Activated T-cell treated with anti-CD3 and anti-CD28 coated beads for 48 hours (primary cell): ENCODE measurements around the gene OR7D4.
"Not testable (repeated sequence)": the region's sequence is repeated elsewhere in the genome, so short reads cannot be mapped to it uniquely, and the experiment has no call there.

ENCODE experiments used
- DNase-seq: peaks from one replicate; pipeline ENCODE4 v3.0.0-alpha.2; 2020; ENCODE audit warnings: low read depth

OR7D4 gene

DNA sequence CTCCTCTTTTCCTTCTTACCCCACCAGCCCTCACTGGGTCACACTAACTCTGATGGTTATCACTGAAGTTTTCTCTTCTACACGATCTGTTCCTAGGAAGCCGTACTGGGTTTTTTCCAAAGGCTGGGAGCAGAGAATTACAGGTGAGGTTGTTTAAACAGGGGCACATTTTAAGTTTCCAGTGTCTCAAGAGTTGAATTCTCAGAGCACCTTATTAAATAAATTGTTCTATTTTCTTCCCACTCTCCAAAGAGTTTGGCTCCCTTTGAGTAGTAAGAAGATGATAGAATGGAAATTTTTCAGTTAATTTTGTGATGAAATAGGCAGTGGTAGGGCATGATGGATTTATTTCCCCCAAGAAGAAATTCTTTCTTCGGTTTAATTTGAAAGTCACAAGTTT, at the start of gene OR7D4:
TSS of gene OR7D4 (minus strand) at position 101 of the 400 bp plus-strand sequence. CDS start 4,752 bp downstream, outside the sequence.
- no peak for DNase-seq

DNA sequence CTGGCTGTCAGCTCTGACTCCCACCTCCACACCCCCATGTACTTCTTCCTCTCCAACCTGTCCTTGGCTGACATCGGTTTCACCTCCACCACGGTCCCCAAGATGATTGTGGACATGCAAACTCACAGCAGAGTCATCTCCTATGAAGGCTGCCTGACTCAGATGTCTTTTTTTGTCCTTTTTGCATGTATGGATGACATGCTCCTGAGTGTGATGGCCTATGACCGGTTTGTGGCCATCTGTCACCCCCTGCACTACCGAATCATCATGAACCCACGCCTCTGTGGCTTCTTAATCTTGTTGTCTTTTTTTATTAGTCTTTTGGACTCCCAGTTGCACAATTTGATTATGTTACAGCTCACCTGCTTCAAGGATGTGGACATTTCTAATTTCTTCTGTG, 31.8 kb upstream of the OR7D4 start:
- DNase-seq: no peak

DNA sequence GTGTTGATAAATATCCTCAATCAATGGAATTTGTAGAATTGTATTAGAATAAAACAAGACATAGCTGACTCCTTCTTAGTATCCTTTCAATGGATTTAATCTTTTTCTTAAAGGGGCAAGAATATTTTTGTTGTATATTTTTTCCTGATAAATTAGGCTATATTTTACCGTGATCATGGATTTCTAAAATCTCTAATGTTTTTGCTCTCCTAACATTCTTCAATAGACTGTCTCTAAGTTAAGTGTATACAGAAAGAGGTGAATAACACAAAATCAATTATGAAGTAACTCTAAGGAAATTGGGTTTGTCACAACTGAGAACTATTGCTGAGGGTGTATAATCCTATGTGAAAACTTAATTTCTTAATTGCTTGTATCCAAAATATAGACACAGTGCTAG, 31.2 kb upstream of the OR7D4 start, which contains the start of gene OR7E24:
TSS of gene OR7E24 (plus strand) at position 301 of the 400 bp plus-strand sequence. CDS start 114 bp downstream, outside the sequence.
- DNase-seq: no peak

DNA sequence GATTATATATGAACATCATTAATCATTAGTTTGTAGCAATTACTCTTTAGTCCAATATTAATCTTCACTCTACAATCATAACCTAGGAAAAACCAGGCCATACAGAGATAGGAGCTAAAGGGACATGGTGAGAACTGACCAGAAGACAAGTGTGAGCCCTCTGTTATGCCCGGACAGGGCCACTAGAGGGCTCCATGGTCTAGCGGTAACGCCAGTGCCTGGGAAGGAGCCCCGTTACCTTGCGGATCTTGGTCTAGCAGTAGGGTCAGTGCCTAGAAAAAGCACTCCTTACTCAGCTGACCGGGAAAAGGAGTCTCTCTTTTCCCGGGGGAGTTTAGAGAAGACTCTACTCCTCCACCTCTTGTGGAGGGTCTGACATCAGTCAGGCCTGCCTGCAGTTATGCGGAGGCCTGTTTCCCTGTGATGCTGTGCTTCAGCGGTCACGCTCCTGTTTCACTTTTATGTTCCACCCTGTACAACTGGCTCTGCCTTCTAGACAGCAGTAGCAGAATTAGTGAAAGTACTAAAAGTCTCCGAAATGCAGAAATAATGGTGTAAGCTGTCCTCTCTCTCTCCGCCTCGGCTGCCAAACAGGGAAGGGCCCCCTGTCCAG, 13.8 kb downstream of the OR7D4 start:
- peak; percentile 50 for DNase-seq

DNA sequence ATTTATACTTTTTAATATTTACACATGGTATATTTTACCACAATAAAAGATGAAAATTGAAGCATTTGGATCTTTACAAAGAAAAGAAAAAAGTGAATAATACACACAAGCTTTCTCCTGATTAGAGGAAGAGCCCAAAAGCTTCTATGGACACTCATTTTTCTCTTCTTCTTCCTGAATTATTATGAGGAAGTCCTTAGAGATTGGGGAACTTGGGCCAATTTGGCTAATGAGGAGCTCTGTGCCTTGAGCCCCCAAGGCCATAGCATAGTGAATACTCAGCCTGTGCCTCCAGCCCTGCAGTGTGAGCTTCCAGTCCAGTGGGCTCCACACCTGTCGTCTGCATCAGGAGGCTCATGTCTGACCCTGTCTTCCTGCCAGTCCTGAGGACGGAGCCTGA, 21.3 kb downstream of the OR7D4 start:
- DNase-seq: not testable (repeated sequence)

DNA sequence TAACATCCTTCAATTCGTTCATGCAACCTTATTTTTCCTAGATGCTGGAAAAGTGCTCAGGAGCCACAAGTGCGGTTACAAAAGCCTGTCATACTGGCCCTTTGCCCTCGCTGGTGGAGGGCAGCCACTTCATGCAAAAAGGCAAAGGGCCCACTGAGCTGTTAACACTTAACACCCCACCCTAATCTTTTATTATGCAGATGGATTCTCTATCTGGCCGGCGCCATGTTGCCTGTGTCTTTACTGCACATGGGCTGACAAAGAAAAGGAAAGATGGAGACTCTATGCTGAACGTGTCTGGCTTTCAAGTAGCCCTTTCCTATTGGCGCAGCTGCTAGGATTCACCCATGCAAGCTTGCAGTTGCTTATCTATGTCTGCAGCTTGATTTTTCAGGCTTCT, 29.9 kb downstream of the OR7D4 start:
- no peak for DNase-seq

DNA sequence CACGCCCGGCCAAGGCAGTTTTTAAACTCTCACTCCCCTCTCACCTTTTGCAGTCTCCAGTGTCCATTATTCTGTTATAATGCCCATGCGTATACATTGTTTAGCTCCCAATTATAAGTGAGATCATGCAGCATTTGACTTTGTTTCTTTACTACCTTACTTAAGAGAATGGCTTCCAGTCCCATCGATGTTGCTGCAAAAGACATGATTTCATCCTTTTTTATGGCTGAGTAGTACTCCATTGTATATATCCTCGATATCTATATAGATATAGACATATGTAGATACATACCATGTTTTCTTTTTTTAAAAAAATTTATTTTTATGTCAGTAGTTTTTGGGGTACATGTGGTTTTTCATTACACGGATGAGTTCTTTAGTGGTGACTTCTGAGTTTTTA, 32.2 kb downstream of the OR7D4 start:
- DNase-seq: no peak

DNA sequence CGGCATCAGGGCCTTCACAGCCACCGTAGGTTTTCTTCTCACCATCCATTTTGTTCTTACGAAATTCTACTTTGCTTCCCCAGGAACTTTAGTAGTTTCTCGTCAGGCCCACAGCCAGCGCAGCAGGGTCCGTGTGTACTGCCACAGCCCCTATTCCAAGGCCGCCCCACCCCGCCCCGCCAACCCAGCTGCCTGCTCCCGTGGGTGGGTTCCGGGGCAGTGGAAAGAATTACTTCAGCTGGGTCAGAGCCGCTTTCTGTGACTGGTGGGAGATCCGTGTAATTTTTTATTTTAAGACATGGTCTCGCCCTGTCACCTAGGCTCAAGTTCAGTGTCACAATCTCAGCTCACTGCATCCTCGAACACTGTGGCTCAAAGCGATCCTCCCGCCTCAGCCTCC, 36.4 kb downstream of the OR7D4 start:
- DNase-seq: no peak

DNA sequence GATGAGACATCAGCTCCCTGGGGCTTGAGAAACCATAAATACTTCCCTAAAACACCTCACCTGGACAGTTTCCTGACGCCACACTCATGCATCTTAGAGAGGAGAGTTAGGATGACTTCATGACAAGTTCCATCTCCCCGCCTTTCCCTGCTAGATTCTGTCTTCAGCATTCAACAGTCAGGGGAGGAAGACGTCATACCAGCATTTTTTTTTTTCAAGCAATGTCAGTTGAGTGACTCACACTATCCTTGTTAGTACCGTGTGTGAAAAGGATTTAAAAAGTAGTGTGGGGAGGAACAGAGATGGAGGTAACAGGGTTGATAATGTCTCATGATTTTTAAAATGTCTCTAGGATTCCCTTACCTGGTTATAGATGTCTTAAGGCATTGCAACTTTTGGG, 40.5 kb downstream of the OR7D4 start, which contains the start of gene OR7D2:
TSS of gene OR7D2 (plus strand) at position 79 of the 400 bp plus-strand sequence. CDS start 6,803 bp downstream, outside the sequence.
- no peak for DNase-seq

DNA sequence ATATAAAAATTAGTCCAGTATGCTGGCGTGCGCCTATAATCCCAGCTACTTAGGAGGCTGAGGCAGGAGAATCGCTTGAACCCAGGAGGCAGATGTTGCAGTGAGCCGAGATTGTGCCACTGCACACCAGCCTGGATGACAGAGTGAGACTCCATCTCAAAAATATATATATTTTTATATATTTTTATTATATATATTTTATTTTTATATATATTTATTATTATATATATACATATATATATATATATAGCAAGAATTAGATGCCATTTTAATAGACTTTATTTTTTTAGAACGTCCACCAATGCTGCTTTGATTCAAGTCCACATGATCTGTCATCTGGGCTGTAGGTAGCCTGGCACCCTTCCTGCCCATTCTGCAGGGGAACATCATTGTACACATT, 44.1 kb downstream of the OR7D4 start:
- DNase-seq: no peak

DNA sequence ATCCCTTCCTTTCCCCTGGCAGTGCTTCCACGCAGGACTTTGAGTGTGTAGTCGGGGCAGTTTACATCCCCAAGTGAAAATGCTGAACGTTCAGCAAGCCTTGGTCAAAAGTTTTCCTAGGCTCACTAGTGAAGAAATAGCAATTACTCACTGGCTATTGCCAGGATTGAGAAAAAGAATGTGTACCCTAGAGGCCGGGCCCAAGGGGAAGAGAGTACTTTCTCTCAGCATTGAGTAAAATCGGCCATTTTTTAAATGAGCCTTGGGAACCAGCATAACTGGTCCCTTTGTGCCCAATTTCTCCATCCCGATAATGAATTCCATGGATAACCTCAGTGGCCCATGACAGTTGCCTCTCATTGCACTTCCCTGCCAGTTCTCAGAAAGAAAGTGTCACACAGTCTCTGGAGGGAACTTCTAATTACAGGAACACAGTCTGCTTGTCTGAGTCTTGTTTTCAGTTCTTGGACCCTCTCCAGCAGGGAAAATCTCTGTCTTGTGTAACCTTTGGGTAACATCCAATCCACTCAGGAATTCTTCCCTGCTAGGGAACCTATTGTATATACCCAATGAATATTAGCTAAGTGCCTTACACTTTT, 47.9 kb downstream of the OR7D4 start:
- DNase-seq: no peak

DNA sequence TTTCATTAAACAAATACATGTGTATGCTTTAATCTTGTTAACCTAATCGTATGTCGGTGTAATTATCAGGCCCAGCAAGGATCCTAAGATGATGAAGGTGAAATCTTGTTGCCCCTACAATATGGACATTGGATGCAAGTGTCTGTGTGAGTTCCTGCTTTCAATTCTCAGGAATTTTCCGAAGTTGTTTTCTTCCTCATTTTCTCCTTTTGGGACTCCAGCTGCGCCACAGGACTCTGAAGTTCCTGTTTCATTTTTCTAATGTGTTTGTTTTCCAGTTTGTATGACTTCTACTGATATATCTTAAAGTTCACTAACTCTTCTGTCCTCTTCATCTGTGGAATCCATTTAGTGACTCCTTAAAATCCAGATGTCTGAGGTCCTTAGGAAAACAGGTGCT, 52.5 kb downstream of the OR7D4 start:
- DNase-seq: no peak

DNA sequence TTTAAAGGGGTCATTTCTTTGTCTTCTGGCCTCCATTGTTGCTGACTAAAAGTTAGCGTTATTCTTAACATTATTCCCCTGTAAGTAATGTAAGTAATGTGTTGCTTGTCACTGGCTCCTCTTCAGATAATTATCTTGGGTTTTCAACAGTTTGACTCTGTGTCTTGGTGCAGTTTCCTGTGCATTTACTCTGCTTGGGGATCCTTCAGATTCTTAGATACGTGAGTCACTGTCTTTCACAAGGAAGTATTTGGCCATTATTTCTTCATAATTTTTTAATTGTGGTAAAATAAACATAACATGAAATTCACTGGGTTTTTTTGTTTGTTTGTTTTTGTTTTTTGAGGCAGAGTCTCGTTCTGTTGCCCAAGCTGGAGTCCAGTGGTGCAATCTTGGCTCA, 54.1 kb downstream of the OR7D4 start:
- DNase-seq: no peak

DNA sequence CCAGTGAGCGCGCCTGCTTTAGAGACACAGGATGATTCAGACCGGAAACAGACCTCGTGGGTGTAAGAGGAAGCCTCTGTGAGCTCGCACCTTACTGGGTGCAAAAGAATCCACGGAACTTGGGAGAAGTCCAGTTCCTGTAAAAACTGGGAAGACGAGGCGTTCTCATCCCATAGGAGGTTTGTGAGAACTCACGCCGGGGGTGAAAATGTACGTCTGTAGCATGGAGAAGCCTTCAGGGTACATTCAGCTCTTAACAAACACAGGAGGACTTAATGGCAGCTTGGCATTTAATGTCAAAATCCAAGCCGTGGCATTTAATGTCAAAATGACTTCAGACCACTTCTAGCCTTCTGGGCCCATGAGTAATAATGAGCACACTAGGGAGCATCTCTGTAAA, 58.0 kb downstream of the OR7D4 start:
- no peak for DNase-seq
